H1 (cell line): Measurements from ENCODE around the gene DOCK1. TPM values are rescaled to one million over a fixed set of nuclear protein-coding genes. Genes with fewer than 3 reads are reported as not detected.

Source experiments
- PHF8 ChIP-seq: fragments of 200-600 bp; sonication (generic); conservative IDR thresholded peaks from 2 replicates; pipeline ENCODE4 v1.7.1; 2012; ENCODE audit warnings: low read depth, mild to moderate bottlenecking, inconsistent platforms, low read length, moderate library complexity
- polyA plus RNA-seq, 7 experiments: library from polyadenylated mRNA; depleted of rRNA in 3 of 7; stranded (reverse) in 5 of 7; unstranded in 2 of 7; fragments of >200 nt in 5 of 7; fragments of 200-250 nt in 2 of 7; gene quantifications; 1 replicate in 5 of 7; 2 replicates in 1 of 7; 4 replicates in 1 of 7; pipeline versions ENCODE4 v1.2.1 to v1.2.3, GENCODE V29; 2011 to 2013; ENCODE audit warnings: missing spikeins in 2 of 7, mixed read lengths in 2 of 7
- total RNA-seq: library from RNA; stranded (reverse); fragmentation: NEBNext Ultra II Directional; extraction: Animal tissue kit (Norgen Biotek cat#: 25700); gene quantifications from 2 replicates; pipeline ENCODE4 v1.2.1, GENCODE V29; 2021
- TF ChIP-seq, protein P1 (sequence below): IDR thresholded peaks from 2 replicates; pipeline ENCODE4 v1.6.1; 2012; ENCODE audit warnings: inconsistent platforms

The DOCK1 gene
- total and polyA plus RNA-seq, 2 of the 8 experiments (the other 6 are each of a cell fraction or from before 2014, with no cell fraction given): 11.6 to 53.0 TPM

DNA sequence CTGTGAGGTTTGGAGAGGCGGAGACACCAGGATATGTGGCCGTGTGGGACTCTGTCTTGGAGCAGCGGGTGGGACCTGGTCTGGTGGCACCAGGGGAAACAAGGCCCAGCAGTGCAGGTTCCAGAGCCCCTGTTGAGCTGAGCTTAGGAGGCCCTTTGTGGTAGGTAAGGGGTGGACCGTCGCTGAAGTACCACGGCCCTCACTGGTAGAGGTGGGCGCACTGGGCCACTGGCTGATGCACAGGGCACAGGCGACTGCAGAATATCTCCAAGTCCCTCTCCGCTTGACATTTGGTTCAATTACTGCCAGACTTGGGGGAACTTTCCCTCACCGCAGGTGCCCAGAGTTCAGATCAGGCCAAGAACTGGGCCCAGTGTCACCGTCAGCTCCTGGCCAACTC, 27.3 kb downstream of the DOCK1 start (continued):
- TF ChIP-seq, protein P1, sequence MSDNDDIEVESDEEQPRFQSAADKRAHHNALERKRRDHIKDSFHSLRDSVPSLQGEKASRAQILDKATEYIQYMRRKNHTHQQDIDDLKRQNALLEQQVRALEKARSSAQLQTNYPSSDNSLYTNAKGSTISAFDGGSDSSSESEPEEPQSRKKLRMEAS: no peak
- TF ChIP-seq PHF8: no peak
